Natural killer cell (primary cell): ENCODE data around the gene SUSD3. TPM values are rescaled to one million over a fixed set of nuclear protein-coding genes. Genes with fewer than 3 reads are reported as not detected.
A peak's percentile ranks its signal among the peaks of the same experiment; 100 is the strongest.

Source experiments
- ATAC-seq, 3 donors: fragments of 150-1000 bp in 2 of 3; fragments of 200-7000 bp in 1 of 3; cut with Tn5 transposase; 1 replicate in 1 of 3; 2 replicates in 2 of 3; pipeline ENCODE4 v1.10.0; 2021; ENCODE audit warnings: mild to moderate bottlenecking in 2 of 3, moderate library complexity in 2 of 3
- DNase-seq, 2 donors: peaks; one replicate each; pipeline versions ENCODE4 v3.0.0 to v3.0.0-alpha.2; 2013 to 2021; ENCODE audit warnings: mixed read lengths in 1 of 2
- H3K27ac ChIP-seq: one replicate; pipeline ENCODE4 v1.5.1; 2013; ENCODE audit warnings: mild to moderate bottlenecking, low read length
- H3K27me3 ChIP-seq: one replicate; pipeline ENCODE4 v1.6.1; 2013; ENCODE audit warnings: low read length; ENCODE audit not compliant: control insufficient read depth, insufficient read depth
- H3K36me3 ChIP-seq: one replicate; pipeline ENCODE4 v1.6.1; 2013; ENCODE audit warnings: low read length; ENCODE audit not compliant: control insufficient read depth, insufficient read depth
- H3K4me1 ChIP-seq: one replicate; pipeline ENCODE4 v1.6.1; 2013; ENCODE audit warnings: low read length; ENCODE audit not compliant: control insufficient read depth, insufficient read depth
- H3K4me3 ChIP-seq: one replicate; pipeline ENCODE4 v1.5.1; 2013; ENCODE audit warnings: low read length
- H3K9me3 ChIP-seq: one replicate; pipeline ENCODE4 v1.6.1; 2013; ENCODE audit warnings: low read length; ENCODE audit not compliant: control insufficient read depth, insufficient read depth
- H3K27ac Mint-ChIP-seq, 2 donors: one replicate each; pipeline ENCODE4 v1.8.0; 2022; ENCODE audit warnings: mild to moderate bottlenecking in 2 of 2, mixed read lengths in 2 of 2, moderate library complexity in 1 of 2
- H3K27me3 Mint-ChIP-seq, 2 donors: one replicate each; pipeline ENCODE4 v1.8.0; 2022; ENCODE audit warnings: low read depth in 2 of 2, mixed read lengths in 2 of 2
- H3K36me3 Mint-ChIP-seq: one replicate; pipeline ENCODE4 v1.8.0; 2022; ENCODE audit warnings: mixed read lengths
- H3K4me1 Mint-ChIP-seq, 2 donors: one replicate each; pipeline ENCODE4 v1.8.0; 2022; ENCODE audit warnings: mixed read lengths in 2 of 2
- H3K4me3 Mint-ChIP-seq: one replicate; pipeline ENCODE4 v1.8.0; 2022; ENCODE audit warnings: mild to moderate bottlenecking, moderate library complexity, mixed read lengths
- H3K9me3 Mint-ChIP-seq, 2 donors: one replicate each; pipeline ENCODE4 v1.8.0; 2022; ENCODE audit warnings: mixed read lengths in 2 of 2
- CTCF ChIP-seq: fragments of 200-600 bp; IDR thresholded peaks from one replicate; pipeline ENCODE4 v1.8.0; 2022; ENCODE audit warnings: antibody characterized with exemption
- WGBS: methylation state at CpG from one replicate; pipeline ENCODE4 v1.1.7; 2013; ENCODE audit warnings: missing lambda C conversion rate; ENCODE audit not compliant: insufficient coverage; 5-methylcytosine and 5-hydroxymethylcytosine counted together
- intact Hi-C: fragments of 100-400 bp; cut with micrococcal nuclease; formaldehyde crosslinking; loops from one replicate; pipeline ENCODE4 v1.14.2; 2022
- total RNA-seq, 4 donors: library from RNA; stranded (reverse); fragments of 120-200 nt in 1 of 4; gene quantifications; one replicate each; pipeline versions ENCODE4 v1.2.3 to v1.2.4, GENCODE V29; 2013 to 2022

SUSD3 gene
- total RNA-seq, 3 donors from 2014 or later (not counting 1 experiment from before 2014, with no cell fraction given), result 1.2 to 2.1 (median 1.8) TPM

GRCh38 chr9:93071464-93071863 is 13.0 kb downstream of the SUSD3 start:
- Mint-ChIP-seq H3K36me3 (no peaks in the 10 kb centered on the region), H3K4me3 (no peak overlapping the region), H3K27me3 (peaks cover 57 to 59% of the 10 kb centered on the region in 2 donors), H3K4me1 (peaks cover 0 to 6% of the 10 kb centered on the region in 2 donors), H3K9me3 (no peaks in the 10 kb centered on the region), H3K27ac (no peak overlapping the region)
- H3K9me3 ChIP-seq, result no peaks in the 10 kb centered on the region
- intact Hi-C loops, result no loop called here
- no peak for TF ChIP-seq CTCF
- H3K27ac ChIP-seq, result no peak overlapping the region
- no peaks in the 10 kb centered on the region for H3K4me1 ChIP-seq
- peaks cover 2% of the 10 kb centered on the region for H3K36me3 ChIP-seq
- H3K27me3 ChIP-seq, result peaks cover 11% of the 10 kb centered on the region
- DNase-seq (peak in 1 of 2 donors; percentile 51), ATAC-seq (no peak)
- 98% methylated on average over 7 of the region's 7 CpGs for WGBS
- H3K4me3 ChIP-seq, result no peak overlapping the region

GRCh38 chr9:93072383-93072795 is 13.9 kb downstream of the SUSD3 start:
- peaks cover 0 to 1% of the 10 kb centered on the region in 2 donors for H3K4me1 Mint-ChIP-seq
- no peak overlapping the region for H3K27ac ChIP-seq
- intact Hi-C loops, result no loop called here
- ATAC-seq (no peak), DNase-seq (no peak)
- 64% methylated on average over 5 of the region's 5 CpGs for WGBS
- H3K4me3 ChIP-seq, result no peak overlapping the region
- no peak overlapping the region for H3K27ac Mint-ChIP-seq
- peaks cover 11% of the 10 kb centered on the region for H3K27me3 ChIP-seq
- H3K4me1 ChIP-seq, result no peaks in the 10 kb centered on the region
- no peak for TF ChIP-seq CTCF
- no peaks in the 10 kb centered on the region for H3K9me3 Mint-ChIP-seq
- H3K9me3 ChIP-seq, result no peaks in the 10 kb centered on the region
- peaks cover 2% of the 10 kb centered on the region for H3K36me3 ChIP-seq
- H3K27me3 Mint-ChIP-seq, result peaks cover 59 to 60% of the 10 kb centered on the region in 2 donors
- no peaks in the 10 kb centered on the region for H3K36me3 Mint-ChIP-seq
- H3K4me3 Mint-ChIP-seq, result no peak overlapping the region

GRCh38 chr9:93076101-93076791 is 17.7 kb downstream of the SUSD3 start:
- Histone ChIP-seq H3K36me3 (peaks cover 4% of the 10 kb centered on the region), H3K9me3 (no peaks in the 10 kb centered on the region), H3K27ac (no peak overlapping the region), H3K27me3 (peaks cover 2% of the 10 kb centered on the region), H3K4me3 (no peak overlapping the region), H3K4me1 (peaks cover 10% of the 10 kb centered on the region)
- H3K9me3 Mint-ChIP-seq, result no peaks in the 10 kb centered on the region
- intact Hi-C loops, result no loop called here
- no peak for TF ChIP-seq CTCF
- peaks cover 50 to 61% of the 10 kb centered on the region in 2 donors for H3K27me3 Mint-ChIP-seq
- DNase-seq, result no peak
- H3K4me3 Mint-ChIP-seq, result no peak overlapping the region
- ATAC-seq, result no peak
- 95% methylated on average over 12 of the region's 12 CpGs for WGBS
- no peaks in the 10 kb centered on the region for H3K36me3 Mint-ChIP-seq
- no peaks in the 10 kb centered on the region for H3K4me1 Mint-ChIP-seq
- no peak overlapping the region for H3K27ac Mint-ChIP-seq

GRCh38 chr9:93076792-93077128 is 18.3 kb downstream of the SUSD3 start:
- H3K36me3 ChIP-seq, result peaks cover 4% of the 10 kb centered on the region
- ATAC-seq, result no peak
- Mint-ChIP-seq H3K9me3 (no peaks in the 10 kb centered on the region), H3K4me1 (no peaks in the 10 kb centered on the region), H3K27me3 (peaks cover 46 to 58% of the 10 kb centered on the region in 2 donors), H3K27ac (no peak overlapping the region), H3K36me3 (no peaks in the 10 kb centered on the region), H3K4me3 (no peak overlapping the region)
- no peak for TF ChIP-seq CTCF
- H3K27ac ChIP-seq, result no peak overlapping the region
- H3K4me1 ChIP-seq, result peaks cover 10% of the 10 kb centered on the region
- no peak for DNase-seq
- intact Hi-C loops, result no loop called here
- H3K9me3 ChIP-seq, result no peaks in the 10 kb centered on the region
- peaks cover 2% of the 10 kb centered on the region for H3K27me3 ChIP-seq
- H3K4me3 ChIP-seq, result no peak overlapping the region
- 100% methylated on average over 2 of the region's 2 CpGs for WGBS
